ENCODE data around the gene GALNTL6.

DNA sequence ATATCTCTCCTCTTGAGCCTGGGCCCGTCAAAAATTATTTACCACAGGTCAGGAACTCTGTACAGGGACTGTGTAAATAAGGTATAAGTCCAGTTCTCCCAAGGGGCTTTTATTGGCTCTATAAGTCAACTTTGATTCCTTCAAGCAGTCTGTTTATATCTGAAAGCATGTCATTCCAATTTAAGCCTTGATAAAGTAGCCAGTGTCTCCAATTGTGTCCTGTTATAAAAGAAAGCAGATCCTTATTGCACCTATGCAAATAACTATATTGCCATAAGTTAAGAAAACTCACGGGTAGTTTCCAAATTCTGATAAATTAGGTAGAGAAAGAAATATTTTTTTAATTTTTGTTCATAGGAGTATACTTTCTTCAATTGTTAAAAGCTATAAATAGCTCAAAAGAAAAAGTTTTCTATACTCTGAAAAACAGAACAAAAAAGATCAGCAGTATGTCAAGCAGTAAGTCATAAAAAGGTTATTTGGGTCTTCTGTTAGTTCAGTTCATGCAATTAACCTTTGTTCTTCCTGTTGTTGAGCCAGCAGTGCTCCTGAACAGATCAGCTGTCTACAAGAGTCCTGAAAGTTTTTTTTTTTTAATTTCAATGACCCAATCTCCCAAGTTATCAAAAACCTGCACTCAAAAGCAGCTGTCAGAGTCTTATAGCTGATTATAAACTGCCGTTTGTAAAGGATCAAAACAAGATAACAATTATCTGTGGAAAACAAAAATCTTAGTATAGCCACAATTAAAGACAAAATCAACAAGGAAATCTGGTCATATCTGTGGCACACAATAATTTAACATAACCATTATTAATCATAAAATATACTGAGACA lies 1177.0 kb downstream of the GALNTL6 start:
- TF ChIP-seq EZH2 (IDR thresholded peaks at IDR 0.05; ENCODE audit: insufficient read depth, poor library complexity, severe bottlenecking) (no peak), EZH2phosphoT487 (IDR thresholded peaks at IDR 0.05; ENCODE audit: insufficient read depth, low read depth) (no peak)
